CD1c-positive myeloid dendritic cell (primary cell): ENCODE results near the gene UPK2.
"Not testable (repeated sequence)": the region's sequence is repeated elsewhere in the genome, so short reads cannot be mapped to it uniquely, and the experiment has no call there.

Experiments used
- DNase-seq: peaks from one replicate; pipeline ENCODE4 v3.0.0-alpha.2; 2016; ENCODE audit errors: extremely low spot score

UPK2 gene

DNA sequence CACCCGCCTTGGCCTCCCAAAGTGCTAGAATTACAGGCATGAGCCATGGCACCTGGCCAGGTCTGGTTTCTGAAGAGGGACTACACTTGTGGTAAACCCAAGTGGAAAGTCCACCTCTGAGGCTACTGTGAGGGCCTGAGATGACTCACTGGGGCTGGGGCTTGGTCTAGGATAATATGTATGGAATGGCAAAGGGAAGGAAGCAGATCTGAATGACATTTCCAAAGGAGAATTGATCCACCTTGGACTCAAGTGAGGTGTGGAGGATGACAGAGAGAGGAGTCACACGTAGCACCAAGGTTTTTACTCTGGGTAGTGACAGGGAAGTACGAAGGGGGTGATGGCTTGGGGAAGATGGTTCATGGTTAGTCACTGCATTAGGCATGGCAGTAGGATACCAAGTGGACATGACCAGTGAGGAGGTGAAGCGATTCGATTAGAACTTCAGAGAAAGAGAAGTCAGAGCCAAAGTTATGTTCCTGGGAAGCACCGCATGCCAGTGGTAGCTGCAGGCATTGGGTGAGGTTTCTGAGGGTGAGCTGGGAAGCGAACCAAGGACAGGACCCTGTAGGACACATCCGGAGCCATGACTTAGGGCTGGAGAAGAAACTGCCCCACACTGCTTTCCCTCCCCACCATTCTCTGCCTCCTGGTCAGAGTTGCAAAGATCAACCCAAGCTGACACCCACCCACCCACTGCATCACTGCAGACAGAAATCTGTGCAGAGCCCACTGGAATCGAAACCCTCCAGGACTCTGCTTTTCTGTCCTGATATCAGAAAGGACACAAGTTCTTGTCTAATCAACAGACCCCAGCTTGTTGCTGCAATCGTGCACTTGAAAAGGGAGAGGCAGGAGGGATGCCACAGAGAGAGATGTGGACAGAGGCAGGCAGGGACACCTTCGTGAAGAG is 17.4 kb upstream of the UPK2 start:
- DNase-seq, result no peak

DNA sequence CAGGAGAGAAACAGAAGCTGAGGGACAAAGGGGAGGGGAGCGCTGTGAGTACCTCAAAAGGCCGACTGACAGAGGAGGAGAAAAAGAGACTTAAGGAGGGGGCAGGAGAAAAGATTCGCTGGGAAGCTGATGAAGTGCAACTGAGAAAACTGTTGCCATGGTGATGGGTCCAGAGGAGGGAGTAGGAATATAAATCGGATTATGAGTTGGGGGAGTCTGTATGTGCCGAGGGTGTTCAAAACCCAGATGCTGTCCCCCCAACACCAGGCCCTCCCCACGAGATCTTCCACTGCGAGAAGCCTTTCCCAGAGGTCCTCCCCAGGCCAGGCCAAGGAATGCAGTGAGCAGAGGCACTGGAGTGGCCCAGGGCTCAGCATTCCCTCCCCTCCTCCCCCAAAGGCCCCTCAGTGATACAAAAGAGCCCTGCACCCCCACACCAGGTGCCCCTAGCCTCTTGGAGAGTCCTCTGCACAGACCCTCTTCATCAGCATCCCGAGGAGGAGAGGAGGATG is 16.6 kb upstream of the UPK2 start:
- no peak for DNase-seq

DNA sequence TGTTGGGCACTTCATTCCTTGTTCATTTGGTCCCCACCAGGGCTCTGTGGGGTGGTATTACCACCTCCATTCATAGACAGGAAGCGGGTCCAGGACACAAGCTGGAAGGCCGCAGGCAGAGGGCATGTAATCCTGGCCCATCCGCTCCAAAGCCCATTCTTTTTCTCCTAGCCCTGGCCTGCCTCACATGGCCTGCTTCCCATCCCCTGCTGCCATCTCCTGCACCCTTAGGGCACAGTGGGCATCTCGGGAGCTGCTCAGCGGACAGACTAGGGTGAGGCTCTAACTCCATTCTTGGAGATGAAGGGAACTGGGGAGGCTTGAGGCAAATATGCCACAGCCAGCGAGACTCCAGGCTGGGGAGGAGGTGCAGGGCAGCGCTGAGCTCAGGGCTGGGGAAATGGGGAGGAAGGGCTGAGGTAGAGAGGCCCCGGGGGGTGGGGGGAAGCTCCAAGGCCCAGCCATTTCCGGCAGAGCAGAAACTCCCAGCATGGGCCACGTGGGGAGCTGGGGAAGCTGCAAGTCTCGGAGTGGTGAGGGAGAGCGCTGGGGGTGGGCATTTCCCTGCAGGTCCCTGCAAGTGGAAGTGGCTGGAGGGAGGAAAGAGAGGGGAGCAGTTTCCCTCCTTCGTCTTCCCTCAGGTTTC is 16.0 kb upstream of the UPK2 start:
- DNase-seq, result peak; percentile 31

DNA sequence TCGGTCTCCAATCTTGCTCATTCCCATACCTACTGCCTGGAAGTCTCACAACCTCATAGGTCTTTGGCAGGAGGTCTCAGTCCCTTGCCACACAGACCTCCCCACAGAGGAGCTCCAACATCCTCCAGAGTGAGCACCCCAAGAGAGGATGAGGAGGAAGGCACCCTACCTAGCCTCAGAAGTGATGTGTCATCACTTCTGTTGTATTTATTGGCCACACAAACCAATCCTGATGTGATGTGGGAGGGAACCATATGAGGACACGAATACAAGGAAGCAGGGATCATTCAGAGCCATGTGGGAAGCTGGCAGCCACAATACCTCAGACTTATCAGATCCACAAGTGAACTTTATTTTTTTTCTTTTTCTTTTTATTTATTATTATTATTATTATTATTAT is 9.0 kb upstream of the UPK2 start:
- no peak for DNase-seq

DNA sequence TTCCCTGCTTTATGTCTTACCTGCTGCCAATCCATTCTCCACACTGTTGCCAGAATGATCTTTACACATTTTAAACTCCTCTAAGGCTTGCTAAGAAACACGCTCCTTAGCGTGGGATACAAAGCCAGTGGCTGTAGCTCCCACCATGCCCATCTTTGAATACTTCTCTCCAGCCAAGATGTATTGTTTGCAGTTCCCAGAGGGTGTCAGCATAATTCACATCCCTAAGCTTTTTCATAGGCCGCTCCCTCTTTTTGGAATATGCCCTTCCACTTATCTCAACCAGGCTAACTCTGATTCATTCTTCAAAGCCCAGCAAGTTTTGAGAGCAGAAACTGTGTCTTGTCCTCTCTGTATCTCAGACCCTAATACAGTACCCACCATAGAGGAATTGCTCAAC is 8.1 kb upstream of the UPK2 start:
- DNase-seq, result no peak

DNA sequence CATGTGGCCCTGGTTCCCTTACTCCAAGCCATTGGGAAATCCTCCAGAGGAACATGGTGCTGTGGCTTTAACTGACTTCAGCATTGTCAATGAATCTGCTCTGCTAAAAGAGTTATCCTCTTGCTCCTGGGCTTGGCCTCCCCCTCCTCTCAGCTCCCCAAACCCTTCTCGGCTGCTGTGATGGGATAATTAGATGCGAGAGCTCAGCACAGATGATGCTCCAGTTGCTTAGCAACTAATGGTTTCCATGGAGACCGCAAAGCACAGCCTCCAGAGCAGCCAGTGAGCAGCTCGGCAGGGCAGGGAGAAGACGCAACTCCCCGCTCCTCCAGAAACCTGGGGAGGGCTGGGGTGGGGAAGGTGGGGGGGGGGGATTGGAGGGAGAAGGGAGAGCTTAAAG is 2.8 kb upstream of the UPK2 start:
- no peak for DNase-seq

DNA sequence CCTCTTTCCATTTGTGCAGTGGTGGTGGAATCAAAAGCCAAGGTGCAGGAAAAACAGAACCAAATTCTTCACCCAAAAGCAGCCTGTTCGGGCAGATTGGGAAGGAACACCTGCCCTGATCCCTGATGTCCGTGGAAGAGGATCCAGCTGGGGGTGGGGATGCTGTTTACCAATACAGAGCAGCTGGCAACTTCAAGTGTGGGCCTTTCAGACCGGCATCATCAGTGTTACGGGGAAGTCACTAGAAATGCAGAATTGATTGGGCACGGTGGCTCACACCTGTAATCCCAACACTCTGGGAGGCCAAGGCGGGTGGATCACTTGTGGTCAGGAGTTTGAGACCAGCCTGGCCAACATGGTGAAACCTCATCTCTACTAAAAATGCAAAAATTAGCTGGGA is 2.1 kb upstream of the UPK2 start:
- not testable (repeated sequence) for DNase-seq

DNA sequence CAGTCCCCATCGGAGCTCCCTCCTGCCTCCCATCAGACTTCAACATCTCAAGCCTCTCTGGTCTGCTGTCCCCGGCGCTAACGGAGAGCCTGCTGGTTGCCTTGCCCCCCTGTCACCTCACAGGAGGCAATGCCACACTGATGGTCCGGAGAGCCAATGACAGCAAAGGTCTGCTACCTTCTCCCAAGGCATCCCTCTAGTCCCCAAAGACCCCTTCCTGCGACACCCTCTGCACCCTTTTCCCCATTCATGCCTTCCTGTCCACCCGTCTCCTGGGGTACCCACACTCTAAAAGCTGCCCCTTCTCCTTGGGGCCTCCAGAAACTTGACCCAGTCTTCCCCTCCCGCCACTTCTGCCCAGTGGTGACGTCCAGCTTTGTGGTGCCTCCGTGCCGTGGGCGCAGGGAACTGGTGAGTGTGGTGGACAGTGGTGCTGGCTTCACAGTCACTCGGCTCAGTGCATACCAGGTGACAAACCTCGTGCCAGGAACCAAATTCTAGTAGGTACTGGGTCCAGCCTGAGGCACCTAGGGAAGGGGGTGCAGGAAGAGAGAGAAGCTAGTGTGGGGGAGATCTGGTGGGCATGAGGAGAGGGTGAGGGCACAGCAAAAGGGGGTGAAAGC is 860 bp downstream of the UPK2 start:
- no peak for DNase-seq

DNA sequence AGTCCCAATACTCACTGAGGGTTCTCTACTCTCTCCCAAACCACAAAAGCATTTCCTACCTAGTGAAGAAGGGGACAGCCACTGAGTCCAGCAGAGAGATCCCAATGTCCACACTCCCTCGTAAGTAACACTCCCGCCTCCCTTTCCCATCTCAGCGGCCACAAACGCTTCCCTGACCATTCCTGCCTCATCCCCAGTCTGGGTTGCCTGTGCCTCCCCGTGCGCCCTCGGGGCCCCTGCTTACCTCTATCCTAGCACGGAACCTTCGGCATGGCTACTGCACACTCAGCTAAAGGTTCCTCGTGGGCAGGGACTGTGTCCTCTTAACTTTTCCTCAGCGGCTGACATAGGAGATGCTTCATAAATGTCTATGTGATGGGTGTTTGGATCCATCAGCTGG is 1.5 kb downstream of the UPK2 start:
- DNase-seq, result no peak

DNA sequence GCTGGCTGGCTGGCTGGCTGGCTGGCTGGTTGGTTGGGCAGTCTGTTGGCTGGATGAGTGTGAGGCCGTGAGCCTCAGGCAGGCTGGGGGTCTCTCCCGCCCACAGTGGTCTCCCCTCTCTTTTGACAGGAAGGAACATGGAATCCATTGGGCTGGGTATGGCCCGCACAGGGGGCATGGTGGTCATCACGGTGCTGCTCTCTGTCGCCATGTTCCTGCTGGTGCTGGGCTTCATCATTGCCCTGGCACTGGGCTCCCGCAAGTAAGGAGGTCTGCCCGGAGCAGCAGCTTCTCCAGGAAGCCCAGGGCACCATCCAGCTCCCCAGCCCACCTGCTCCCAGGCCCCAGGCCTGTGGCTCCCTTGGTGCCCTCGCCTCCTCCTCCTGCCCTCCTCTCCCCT is 1.9 kb downstream of the UPK2 start:
- no peak for DNase-seq

DNA sequence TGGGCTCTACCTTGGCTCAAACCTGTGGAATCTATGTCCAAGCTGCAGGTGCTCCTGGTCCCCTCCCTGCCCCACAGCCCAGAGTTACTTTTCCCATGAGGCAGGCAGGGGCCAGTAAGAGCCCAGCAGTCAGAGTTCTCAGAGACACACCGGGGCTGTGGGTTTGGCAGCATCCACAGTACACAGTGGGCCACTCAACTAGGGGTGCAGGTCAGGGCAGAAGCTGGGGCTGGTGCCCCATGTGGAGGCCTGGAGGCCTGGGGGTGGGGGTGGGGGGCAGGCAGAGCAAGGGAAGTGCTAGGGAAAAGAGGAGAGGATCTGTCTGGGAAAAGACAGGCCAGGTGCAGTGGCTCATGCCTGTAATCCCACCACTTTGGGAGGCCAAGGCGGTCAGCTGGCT is 2.5 kb downstream of the UPK2 start:
- no peak for DNase-seq

DNA sequence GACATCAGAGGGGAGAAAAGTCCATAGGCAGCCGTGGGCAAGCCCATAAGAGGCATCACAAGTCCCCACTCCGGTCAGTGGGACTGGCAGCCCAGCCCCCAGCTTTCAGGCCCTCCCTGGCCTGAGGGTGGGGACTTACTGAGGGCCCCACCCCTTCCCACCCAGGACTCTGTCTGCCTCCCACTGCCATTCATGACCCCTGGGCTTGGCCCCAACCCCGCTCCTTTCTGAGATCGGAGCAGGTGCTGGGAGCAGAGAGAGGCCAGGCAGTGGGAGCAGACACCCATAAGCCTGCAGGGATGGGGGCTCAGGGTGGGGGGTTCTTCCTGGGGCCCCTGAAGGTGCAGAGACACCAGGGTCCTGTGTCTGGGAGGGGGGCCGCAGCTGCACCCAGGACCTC is 5.1 kb downstream of the UPK2 start:
- DNase-seq, result no peak

DNA sequence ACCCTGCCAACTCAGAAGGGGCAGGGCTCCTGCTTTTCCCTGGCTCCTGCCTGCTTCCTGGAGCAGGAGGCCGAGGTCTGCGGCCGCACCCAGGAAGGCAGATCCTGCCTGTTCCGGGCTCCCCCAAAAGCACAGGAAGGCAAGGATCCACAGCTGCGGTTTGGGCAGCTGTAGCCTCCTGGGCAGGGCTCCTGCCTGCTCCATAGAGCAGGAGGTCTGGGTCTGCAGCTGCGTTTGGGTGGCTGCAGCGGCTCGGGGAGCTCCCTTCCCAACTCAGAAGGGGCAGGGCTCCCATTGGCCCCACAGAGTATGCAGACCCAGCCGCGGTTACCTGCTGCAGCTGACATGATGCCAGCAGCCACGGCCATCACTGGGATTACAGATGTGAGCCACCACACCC is 5.5 kb downstream of the UPK2 start:
- no peak for DNase-seq

DNA sequence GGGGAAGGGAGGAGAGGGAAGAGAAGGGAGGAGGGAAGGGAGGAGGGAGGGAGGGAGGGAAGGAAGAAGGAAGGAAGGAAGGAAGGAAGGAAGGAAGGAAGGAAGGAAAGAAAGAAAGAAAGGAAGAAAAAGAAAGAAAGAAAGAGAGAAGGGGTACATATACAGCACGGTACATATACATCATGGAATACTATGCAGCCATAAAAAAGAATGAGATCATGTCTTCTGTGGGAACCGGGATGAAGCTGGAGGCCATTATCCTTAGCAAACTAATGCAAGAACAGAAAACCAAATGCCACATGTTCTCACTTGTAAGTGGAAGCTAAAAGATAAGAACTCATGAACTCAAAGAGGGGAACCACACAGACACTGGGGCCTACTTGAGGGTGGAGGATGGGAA is 13.4 kb downstream of the UPK2 start:
- DNase-seq, result not testable (repeated sequence)

DNA sequence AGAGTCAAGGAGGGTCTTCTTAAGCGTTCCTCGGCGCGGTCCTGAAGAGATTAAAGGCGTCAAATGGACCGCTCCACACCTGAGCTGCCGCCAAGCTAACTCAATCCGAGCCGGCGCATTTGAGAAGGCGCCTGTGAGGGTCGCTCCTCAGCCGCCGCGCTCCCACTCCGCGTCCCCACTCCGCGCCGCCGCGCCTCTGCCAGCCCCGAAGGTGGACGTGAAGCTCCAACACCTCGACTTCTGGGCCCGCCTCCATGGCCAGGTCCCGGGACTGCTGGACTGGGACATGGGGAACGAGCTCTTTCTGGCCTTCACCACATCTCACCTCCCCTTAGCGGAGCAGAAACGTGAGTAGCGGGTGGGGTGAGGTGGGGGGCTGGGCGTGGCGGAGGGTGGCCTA is 15.5 kb downstream of the UPK2 start, which contains the start of gene FOXR1:
Gene FOXR1, plus strand, starts transcription at position 116 of the 400 bp plus-strand sequence. Its CDS starts 171 bp downstream, at position 287.
- DNase-seq, result no peak

DNA sequence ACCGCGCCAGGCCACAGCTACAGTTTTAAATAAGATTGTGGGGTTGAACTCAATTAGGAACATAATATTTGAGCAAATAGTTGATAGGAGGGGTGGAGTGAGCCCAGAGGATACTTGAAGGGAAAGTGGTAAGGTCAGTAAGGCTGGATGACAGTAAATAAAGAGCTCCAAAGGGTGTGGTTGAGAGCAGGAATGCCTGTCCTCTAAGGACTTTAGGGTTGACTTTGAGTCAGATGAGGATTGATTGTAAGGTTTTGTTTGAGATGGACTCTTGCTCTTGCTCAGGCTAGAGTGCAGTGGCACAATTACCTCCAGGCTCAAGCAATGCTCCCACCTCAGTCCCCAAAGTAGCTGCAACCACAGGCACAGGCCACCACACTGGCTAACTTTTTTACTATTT is 17.9 kb downstream of the UPK2 start:
- DNase-seq, result no peak

DNA sequence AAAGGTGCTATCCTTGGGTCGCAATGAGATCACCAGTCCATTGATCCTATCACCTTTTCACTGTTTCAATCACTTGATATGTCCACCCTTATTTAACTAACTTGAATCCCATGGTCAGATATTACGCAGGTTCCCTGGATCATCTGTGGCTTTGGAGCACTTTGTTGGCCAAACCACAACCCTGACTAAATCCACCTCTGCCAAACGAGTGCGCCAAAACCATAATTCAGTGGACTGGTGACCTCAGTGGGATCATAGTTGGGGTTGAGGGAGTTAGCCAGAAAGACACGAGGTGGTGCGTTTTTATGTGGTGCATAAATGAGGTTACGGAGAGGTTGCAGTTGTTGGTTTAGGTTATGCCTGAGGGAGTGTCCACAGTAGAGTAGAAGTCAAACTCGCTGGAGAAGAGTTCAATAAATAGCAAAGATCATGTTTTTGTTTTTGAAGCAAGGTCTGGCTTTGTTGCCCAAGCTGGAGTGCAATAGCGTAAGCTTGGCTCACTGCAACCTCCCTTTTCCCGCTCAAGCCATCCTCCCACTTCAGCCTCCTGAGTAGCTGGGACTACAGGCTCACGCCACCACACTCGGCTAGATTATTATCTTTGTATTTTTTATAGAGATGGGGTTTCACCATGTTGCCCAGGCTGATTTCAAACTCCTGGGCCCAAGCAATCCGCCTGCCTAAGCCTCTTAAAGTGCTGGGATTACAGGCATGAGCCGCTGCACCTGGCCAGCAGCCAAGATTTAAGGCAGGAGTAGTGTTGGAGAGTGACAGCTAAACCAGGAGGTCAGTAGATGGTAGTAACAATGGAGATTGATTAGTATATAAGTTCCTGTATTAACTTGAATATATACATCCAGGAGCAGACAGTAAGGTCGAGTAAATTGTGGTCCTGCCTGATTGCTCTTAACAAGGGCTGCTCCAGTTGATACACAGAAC is 19.9 kb downstream of the UPK2 start:
- no peak for DNase-seq

DNA sequence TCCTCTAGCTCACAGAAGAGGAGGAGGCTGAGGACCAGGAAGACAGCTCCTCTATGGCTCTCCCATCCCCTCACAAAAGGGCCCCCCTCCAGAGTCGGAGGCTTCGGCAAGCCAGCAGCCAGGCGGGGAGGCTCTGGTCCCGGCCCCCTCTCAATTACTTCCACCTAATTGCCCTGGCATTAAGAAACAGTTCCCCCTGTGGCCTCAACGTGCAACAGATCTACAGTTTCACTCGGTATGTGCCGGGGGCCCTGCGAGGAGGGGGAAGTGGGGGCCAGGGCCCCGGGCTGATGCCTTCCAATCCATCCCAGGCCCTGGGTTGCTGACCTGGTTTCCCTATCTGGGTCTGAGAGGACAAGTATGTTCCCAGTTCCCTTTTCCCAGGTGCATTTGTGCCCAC is 23.3 kb downstream of the UPK2 start:
- DNase-seq, result peak; percentile 29

DNA sequence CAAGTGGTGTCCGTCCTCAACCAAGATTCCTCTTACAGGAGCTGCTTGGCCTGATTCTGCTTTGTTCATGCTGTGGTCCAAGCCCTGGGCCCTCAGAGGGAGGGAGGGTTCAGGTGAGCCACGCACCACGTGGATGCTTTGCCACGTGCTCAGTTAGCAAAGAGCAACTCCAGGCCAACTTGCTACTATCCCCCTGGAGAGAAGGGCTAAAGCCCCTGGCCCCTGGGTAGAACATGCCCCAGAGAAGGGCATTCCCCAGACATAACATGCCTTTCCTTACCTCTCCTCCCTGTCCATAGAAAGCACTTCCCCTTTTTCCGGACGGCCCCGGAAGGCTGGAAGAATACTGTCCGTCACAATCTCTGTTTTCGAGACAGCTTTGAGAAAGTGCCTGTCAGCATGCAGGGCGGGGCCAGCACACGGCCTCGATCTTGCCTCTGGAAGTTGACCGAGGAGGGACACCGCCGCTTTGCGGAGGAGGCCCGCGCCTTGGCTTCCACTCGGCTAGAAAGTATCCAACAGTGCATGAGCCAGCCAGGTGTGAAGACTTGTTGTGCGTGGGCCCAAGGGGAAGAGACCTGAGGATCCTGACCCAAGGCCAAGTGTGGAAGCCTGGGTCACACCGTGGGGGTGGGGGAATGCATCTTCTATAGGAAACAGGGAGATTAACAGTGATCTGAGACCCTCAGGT is 24.2 kb downstream of the UPK2 start:
- peak; percentile 51 for DNase-seq

DNA sequence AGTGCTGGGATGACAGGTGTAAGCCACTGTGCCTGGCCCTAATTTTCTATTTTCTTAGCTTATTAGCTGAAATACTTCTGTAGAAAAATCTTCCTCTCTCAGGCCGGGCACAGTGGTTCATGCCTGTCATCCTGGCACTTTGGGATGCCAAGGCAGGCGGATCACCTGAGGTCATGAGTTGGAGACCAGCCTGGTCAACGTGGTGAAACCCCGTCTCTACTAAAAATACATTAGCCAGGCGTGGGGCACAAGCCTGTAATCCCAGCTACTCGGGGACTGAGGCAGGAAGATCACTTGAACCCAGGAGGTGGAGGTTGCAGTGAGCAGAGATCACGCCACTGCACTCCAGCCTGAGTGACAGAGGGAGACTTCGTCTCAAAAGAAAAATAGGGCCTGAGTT is 28.2 kb downstream of the UPK2 start:
- DNase-seq, result not testable (repeated sequence)

DNA sequence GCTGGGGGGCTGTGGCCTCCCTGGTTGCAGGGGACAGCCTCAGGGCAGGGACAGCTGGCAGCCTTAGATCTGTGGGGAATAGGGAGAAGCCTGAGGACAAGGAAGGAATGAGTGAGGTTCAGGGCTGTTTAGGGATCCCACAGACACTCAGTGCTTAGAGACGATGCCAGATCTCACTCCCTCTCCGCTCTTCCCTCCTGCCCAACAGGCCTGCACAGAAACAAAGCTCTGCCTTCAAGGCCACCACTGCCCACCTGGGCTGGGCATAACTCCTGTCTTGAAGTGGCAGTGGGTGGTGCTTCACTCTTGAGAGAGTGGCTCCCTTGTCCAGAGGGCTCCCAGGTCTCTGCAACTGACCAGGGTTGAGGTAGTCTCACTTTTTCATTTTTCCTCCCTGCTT is 28.7 kb downstream of the UPK2 start:
- DNase-seq, result no peak
